ENCODE measurements around the gene SLX4IP. TPM values are rescaled to one million over a fixed set of nuclear protein-coding genes. Genes with fewer than 3 reads are reported as not detected.

Gene SLX4IP
- total RNA-seq, 4 donors from 2014 or later, result 6.3 to 8.3 (median 7.4) TPM

DNA sequence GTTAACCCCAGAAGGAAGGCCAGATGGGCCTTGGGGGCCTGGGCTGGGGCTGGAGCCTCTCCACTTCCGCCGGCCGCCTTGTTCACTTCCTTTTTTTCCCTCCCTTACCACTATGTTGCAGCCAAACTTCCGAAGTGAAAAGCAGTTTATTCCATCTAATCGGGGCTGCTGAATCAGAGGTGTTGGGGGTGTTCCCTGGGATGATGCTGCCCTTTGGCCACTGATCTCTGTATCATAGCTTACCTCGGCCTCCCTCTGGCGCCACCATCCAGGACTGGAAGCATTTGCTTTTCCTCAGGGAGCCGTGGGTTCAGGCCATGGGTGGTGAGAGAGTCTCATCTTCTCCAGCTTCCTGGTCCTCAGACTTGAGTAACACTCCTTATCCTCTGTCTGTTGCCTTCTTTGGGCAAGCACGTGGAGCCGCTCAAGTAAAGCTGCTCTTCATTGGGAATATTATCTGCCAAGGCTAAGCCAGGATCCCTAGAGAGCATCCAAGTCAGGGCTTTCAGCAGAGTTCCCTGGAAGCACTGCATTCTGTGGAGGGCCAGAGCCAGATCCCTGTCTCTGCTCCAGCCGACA is 39.6 kb downstream of the SLX4IP start:
- TF ChIP-seq, protein P1, sequence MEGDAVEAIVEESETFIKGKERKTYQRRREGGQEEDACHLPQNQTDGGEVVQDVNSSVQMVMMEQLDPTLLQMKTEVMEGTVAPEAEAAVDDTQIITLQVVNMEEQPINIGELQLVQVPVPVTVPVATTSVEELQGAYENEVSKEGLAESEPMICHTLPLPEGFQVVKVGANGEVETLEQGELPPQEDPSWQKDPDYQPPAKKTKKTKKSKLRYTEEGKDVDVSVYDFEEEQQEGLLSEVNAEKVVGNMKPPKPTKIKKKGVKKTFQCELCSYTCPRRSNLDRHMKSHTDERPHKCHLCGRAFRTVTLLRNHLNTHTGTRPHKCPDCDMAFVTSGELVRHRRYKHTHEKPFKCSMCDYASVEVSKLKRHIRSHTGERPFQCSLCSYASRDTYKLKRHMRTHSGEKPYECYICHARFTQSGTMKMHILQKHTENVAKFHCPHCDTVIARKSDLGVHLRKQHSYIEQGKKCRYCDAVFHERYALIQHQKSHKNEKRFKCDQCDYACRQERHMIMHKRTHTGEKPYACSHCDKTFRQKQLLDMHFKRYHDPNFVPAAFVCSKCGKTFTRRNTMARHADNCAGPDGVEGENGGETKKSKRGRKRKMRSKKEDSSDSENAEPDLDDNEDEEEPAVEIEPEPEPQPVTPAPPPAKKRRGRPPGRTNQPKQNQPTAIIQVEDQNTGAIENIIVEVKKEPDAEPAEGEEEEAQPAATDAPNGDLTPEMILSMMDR (IDR thresholded peaks at IDR 0.05), result no peak
- no peak for TF ChIP-seq POLR2A (IDR thresholded peaks at IDR 0.05)
- H3K27me3 ChIP-seq, result no peaks in the 10 kb centered on the region
- H3K9me3 ChIP-seq, result no peaks in the 10 kb centered on the region
- DNase-seq, result no peak
- H3K27ac ChIP-seq, result peak overlapping the region; percentile 5 to 44 (median 36)
- H3K4me3 ChIP-seq (replicated peaks in 1 of 3), result no peak overlapping the region
- peaks cover 9 to 13% of the 10 kb centered on the region in 2 donors for H3K4me1 ChIP-seq
- 72 to 77% methylated on average over 11 of the region's 11 CpGs for WGBS, 2 donors
- intact Hi-C loops (cut with DNase I), result loop anchor here (5.0 to 10.0 kb wide), 2 partner anchors 800 to 1068 kb away; no protein-coding TSS in a partner anchor
- no peaks in the 10 kb centered on the region for H3K36me3 ChIP-seq

DNA sequence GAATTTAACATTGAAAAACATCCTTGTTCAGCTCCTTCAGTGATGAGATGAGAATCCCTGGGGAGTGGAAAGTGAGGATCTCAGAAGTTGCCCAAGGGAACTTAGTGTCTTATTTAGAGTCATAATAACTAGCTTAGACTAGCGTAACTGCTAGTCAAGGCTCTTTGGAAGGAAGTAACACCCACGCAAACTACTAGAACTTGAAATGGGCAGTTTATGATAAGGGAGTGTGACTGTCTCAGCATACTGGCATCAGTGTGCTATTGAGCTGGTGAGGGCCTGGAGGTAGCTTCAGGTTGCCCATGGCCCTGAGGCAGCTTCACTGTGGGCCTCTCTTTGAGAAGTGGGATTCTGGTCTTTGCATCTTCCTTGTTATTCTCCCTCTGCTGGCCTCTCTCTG is 40.1 kb downstream of the SLX4IP start:
- peak overlapping the region in 1 of 3 donors; percentile 44 for H3K27ac ChIP-seq
- WGBS, 2 donors, result 94 to 95% methylated on average over 2 of the region's 2 CpGs
- intact Hi-C loops (cut with DNase I), result loop anchor here (10.0 kb wide), 1 partner anchor 800 kb away; no protein-coding TSS in a partner anchor

DNA sequence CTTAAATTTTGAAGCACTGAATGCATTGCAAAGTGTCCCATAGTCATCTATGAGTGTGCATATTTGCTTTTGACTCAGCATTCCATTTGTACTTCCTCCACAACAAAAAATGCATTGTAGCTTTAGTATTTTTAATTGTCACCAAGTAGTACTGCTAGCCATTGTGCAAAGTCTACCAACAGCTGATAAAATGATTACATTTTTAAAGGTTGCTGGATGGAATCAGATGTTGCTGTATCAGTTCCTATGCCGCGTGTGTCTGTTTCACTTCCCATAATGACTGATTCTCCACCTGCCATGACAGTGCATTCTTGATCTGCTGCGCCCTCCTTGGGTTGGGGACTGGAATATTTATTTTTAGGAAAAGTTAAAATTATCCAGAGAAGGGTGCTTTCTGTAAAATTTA is 41.2 kb downstream of the SLX4IP start:
- H3K4me1 ChIP-seq, result peaks cover 6 to 10% of the 10 kb centered on the region in 2 donors
- intact Hi-C loops (cut with DNase I), result loop anchor here (10.0 kb wide), 1 partner anchor 798 kb away; no protein-coding TSS in a partner anchor
- DNase-seq, result no peak
- TF ChIP-seq, protein P1 (IDR thresholded peaks at IDR 0.05), result no peak
- no peak for TF ChIP-seq POLR2A (IDR thresholded peaks at IDR 0.05)
- no peaks in the 10 kb centered on the region for H3K27me3 ChIP-seq
- whole genome bisulfite sequencing, 2 donors, result 88 to 93% methylated on average over 3 of the region's 3 CpGs
- no peak overlapping the region for H3K4me3 ChIP-seq (replicated peaks in 1 of 3)
- no peaks in the 10 kb centered on the region for H3K9me3 ChIP-seq
- H3K27ac ChIP-seq, result no peak overlapping the region
- H3K36me3 ChIP-seq, result no peaks in the 10 kb centered on the region

More for the DNA sequence above, 40.1 kb downstream of the SLX4IP start:
- Histone ChIP-seq H3K9me3 (no peaks in the 10 kb centered on the region), H3K4me1 (peaks cover 6 to 10% of the 10 kb centered on the region in 2 donors), H3K4me3 (replicated peaks in 1 of 3) (no peak overlapping the region), H3K36me3 (no peaks in the 10 kb centered on the region), H3K27me3 (no peaks in the 10 kb centered on the region)
- TF ChIP-seq, protein P1 (IDR thresholded peaks at IDR 0.05), result no peak
- TF ChIP-seq POLR2A (IDR thresholded peaks at IDR 0.05), result no peak
- DNase-seq, result no peak

DNA sequence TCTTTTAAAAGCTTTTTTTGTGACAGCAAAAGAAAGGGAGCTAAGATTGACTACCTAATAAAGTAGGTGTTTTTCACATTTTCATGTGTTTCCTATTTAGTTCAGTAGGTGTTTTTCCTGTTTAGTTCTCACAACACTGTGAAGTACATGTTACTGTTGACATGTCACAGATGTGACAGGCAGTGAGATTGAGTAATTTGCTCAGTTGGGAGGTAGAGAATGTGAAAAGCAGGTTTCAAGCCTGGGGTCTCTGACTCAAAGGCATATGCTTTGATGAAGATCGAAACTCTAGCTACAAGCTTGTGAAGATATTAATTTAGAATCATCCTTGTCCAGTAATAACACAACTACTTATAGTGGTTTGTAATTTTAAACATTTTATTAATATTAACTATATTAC is 43.1 kb downstream of the SLX4IP start:
- no peak overlapping the region for H3K4me3 ChIP-seq (replicated peaks in 1 of 3)
- intact Hi-C loops (cut with DNase I), result loop anchor here (10.0 kb wide), 1 partner anchor 797 kb away; no protein-coding TSS in a partner anchor

DNA sequence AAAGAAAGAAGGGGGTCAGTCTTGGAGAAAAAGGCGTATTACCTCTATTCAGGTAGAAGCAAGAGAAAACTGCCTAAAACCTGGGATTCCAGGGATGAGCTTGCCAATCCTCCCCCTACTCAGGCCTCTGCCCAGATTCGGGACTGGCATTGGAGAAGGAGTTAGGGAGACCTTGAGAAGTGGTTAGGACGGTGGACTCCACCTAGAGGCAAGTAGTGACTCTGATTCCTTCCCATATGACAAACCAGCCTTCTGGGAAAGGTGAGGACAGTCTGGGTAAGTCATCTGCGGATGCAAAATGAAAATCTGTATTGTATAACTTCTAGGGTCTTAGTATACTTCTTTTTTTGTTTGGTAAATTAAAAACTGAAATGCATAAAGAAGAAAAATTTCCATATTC is 43.8 kb downstream of the SLX4IP start:
- Histone ChIP-seq H3K4me1 (peaks cover 0 to 4% of the 10 kb centered on the region in 2 donors), H3K27me3 (no peaks in the 10 kb centered on the region), H3K9me3 (no peaks in the 10 kb centered on the region), H3K4me3 (replicated peaks in 1 of 3) (no peak overlapping the region), H3K27ac (no peak overlapping the region), H3K36me3 (no peaks in the 10 kb centered on the region)
- no peak for DNase-seq
- 87 to 93% methylated on average over 4 of the region's 4 CpGs for WGBS, 2 donors
- TF ChIP-seq POLR2A (IDR thresholded peaks at IDR 0.05), result no peak
- TF ChIP-seq, protein P1 (IDR thresholded peaks at IDR 0.05), result no peak
- intact Hi-C loops (cut with DNase I), result loop anchor here (10.0 kb wide), 1 partner anchor 796 kb away; no protein-coding TSS in a partner anchor

More for the DNA sequence above, 43.1 kb downstream of the SLX4IP start:
- Histone ChIP-seq H3K27ac (no peak overlapping the region), H3K36me3 (no peaks in the 10 kb centered on the region), H3K4me1 (peaks cover under 1 to 5% of the 10 kb centered on the region in 2 donors), H3K9me3 (no peaks in the 10 kb centered on the region), H3K27me3 (no peaks in the 10 kb centered on the region)
- TF ChIP-seq, protein P1 (IDR thresholded peaks at IDR 0.05), result no peak
- DNase-seq, result no peak
- whole genome bisulfite sequencing, 2 donors, result 94 to 97% methylated on average over 1 of the region's 1 CpG
